GM19395 (cell line): ENCODE data around the gene KCNK18.

ENCODE experiments used
- ATAC-seq: cut with Tn5 transposase; IDR thresholded peaks from one replicate; pipeline ENCODE4 v1.9.1; 2021; ENCODE audit warnings: mild to moderate bottlenecking, moderate library complexity; ENCODE audit not compliant: unreplicated experiment

Gene KCNK18

DNA sequence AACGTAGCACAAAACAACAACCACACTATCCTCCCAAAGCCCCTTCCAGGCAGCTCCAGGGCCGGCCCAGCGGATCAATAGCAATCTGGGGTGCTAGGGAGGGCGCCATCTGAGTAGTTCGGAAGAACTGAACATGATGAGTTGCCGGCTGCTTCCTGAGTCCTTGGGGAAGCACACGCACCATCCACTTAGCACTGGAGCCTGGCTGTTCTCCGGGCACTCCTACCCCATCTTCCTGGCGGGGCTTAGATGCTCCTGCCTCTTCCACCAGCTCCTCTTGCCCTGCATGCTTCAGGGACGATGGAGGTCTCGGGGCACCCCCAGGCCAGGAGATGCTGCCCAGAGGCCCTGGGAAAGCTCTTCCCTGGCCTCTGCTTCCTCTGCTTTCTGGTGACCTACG lies at the start of gene KCNK18:
TSS of gene KCNK18 (plus strand) at position 301 of the 400 bp plus-strand sequence. CDS start at position 301, 0 bp downstream.
- ATAC-seq = no peak

DNA sequence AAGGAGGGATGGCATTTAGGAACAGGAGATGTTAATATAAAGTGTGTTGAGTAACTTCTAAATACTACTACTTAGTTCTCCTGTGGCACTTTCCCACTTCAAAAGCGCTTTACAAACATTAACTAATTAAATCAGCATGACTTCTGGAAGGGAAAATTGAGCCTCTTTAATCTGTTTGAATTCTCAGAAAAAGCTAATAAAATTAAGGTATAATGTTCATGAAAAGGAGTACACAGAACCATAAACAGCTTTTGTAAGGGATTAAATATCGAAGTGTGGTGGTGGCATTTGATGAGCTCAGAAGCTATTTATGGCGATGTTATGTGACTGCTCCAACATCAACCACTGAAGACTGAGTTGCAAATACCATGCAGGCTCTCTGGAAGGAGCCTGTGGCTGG lies 49.0 kb upstream of the KCNK18 start:
- ATAC-seq = no peak

- ATAC-seq = no peak
These were observed 44.6 kb upstream of the KCNK18 start for GRCh38 chr10:117152668-117153067.

GRCh38 chr10:117158297-117158696 lies 39.0 kb upstream of the KCNK18 start:
- ATAC-seq = no peak

- no peak for ATAC-seq
These were observed 37.9 kb upstream of the KCNK18 start for GRCh38 chr10:117159390-117159789.

DNA sequence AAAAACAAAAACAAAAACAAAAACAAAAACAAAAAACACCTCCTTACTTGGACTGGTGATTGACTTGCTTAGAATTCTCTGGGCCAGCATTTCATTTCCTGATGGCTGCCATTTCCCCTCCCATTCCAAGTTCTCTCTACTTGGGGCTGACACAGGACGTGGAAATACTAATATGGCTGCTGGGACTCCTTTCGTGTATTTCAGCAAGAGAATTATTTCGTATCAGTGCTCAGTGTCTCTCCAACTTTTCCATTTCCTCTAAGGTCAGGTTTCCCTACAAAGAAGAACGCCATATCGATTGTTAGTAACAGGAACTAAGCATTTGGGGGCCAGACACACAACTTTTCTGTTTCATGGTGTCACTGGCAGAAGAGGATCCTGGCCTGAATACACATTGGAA lies 36.7 kb upstream of the KCNK18 start:
- no peak for ATAC-seq

GRCh38 chr10:117161386-117162033 lies 35.8 kb upstream of the KCNK18 start:
- ATAC-seq = no peak

- no peak for ATAC-seq
These were observed 34.9 kb upstream of the KCNK18 start for GRCh38 chr10:117162093-117163060.

GRCh38 chr10:117163061-117163953 lies 34.0 kb upstream of the KCNK18 start:
- ATAC-seq = no peak

DNA sequence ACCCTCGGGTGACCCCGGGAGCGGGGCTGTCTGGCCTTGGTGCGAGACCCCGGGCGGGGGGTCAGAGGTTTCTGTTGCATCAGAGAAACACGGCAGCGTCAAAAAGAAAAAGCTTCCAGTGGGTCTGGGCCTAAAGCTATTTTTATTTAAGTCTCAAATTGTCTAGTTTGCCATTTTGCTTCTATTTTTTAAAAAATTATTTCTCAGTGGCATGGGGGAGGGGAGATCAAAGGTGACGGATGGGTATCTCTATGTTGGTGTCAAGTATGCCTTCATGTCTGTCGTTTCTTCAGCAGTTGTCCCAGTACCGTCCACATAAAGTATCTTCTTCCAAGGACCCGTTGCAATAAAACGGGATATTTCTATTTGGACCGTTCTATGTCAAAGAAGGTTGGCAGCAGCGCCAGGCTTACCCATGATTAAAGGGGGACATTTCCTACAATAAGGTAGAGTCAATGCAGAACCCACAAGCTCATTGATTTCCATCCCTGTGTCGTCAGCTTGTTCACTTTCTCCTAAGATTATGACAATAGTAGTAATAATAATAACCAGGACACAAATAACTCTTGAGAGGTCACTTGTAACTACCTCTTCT lies 33.2 kb upstream of the KCNK18 start:
- ATAC-seq = no peak

DNA sequence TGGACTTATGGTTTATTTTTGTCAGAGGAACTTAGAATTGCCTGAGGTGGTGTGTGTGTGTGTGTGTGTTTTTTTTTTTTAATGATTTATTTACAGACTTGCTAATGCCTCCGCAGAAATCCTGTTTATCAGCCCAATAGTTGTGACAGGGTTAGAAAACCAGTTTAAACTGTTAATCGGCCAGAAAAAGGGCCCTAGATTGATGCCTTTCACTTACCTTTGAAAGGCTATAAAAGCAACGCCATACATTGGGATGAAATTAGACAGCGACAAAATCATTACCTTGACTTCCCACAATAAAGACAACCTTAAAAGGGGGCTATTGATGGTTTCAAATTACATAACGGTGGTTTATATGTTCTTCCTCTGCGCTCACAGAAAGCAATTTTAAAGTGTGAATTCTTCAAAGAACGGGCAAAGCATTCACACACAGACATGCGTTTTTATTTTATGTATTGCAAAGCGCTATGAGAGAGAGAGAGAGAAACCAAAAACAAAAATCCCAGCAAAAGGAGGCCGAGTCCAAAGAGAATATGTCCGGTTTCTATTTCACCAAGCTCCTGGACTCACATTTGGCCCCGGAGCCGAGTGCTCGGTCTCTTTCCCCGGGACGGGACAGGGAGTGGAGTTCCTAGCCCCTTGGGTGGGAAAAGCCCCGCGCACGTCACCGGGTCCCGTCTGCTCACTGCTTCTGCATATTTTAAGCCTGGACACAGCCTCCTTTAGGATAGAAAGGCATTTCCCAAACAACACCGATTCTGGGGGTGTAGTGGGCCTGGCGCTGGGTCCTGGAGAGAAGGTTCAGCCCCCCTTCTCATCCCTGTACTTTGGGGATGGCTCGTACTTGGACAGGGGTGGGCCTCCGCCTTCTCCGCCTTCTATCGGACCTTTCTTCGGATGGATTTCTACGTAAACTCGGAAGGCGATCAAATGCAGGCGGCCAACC lies 32.4 kb upstream of the KCNK18 start:
- ATAC-seq = no peak

DNA sequence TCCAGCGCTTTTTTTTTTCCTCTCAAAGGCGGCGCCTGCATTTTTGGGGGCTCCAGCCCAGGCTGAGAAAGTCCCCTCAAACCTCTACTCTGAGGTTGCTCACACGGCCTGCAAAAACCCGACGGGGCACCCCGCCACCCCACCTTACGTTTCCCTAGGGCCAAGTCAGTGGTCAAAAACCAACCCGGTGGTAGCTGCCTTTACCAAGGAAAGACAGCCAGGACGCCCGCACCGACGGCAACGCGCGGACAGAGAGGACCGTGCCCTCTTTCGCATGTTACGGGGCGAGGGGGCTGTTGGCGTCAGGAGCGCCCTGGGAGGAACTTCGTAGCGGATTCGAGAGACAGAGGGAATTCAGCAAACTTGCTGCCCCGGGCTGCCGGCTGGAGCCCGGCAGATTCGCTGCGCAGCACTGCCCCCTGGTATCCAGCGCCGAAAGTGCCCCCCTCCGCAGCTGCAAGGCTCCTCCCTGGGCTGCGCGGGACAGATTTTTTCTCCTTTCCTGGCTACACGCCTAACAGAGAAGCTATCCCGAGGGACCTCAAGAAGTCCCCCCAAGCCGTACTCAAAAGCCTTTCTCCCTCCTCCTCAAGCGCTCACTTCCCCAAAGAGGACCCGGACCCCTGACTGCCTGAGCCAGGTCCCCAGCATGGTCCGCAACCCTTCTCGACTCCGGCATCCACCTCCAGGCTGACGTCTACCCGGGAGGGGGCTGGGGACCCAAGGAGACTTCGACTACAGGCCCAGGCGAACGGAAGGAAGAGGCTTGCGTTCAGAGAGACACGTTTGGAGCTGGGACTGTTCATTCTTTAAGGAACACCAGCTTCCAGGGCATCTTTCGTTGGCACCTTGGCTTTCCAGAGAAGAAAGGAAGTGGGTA lies 31.5 kb upstream of the KCNK18 start:
- ATAC-seq = no peak

- ATAC-seq = no peak
These were observed 30.6 kb upstream of the KCNK18 start for GRCh38 chr10:117166418-117167345.

- no peak for ATAC-seq
These were observed 29.9 kb upstream of the KCNK18 start for GRCh38 chr10:117167346-117167788.

GRCh38 chr10:117167789-117168674 lies 29.3 kb upstream of the KCNK18 start:
- ATAC-seq = peak; percentile 89

- ATAC-seq = no peak
These were observed 28.6 kb upstream of the KCNK18 start for GRCh38 chr10:117168729-117169128.
